GM18861 (cell line): ENCODE results near the gene DSE.

Experiments
- ATAC-seq: cut with Tn5 transposase; IDR thresholded peaks from one replicate; pipeline ENCODE4 v1.9.1; 2021; ENCODE audit not compliant: unreplicated experiment

Gene DSE

DNA sequence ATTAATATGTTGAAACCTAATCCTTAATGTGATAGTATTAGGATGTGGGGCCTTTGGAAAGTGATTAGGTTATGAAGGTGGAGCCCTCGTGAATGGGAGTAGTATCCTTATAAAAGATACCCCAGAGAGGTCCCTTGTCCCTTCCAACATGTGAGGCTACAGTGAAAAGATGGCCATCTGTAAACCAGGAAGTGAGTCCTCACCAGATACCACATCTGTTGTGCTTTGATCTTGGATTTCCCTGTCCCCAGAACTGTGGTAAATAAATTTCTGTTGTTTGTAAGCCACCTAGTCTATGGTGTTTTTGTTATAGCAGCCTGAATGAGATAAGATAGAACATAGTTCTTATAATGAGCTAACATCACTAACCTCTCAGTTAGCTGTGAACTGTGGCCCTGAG is 73.8 kb downstream of the DSE start:
- ATAC-seq: no peak

DNA sequence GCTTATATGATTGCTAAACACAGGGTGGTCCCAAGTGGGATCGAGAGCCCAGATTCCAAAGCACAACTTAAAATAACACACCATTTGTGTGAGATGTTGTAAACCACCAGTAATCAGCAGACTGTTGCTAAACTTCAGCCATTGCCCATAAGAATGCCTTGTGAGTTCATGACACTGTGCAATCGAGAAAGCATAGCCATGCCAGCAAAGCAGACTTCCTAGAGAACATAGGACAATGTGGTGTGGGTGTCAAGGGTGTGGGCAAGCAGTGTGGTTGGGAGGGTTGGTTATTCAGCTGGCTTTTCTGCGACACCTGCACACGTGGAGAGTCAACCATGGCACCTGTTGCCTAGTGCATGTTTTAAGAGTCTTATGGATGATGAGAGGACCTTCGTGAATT is 74.4 kb downstream of the DSE start:
- no peak for ATAC-seq

DNA sequence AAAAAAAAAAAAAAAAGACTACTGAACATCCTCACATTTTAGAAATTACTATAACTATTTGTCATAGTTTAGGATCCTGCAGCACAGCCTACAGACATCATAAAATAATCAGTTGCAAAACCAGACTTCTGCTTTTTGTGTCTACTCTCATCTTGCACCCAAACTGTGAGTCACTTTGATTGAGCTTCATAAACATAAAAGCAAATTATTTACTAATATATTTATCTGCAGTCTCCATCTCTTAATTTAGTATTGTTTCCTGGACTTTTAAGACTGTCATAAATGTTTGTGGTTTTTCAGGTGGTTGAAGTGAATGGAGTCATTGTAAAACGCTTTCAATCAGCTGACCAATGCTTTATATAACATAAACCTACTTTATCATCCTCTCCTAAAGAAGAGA is 75.7 kb downstream of the DSE start:
- ATAC-seq: no peak

DNA sequence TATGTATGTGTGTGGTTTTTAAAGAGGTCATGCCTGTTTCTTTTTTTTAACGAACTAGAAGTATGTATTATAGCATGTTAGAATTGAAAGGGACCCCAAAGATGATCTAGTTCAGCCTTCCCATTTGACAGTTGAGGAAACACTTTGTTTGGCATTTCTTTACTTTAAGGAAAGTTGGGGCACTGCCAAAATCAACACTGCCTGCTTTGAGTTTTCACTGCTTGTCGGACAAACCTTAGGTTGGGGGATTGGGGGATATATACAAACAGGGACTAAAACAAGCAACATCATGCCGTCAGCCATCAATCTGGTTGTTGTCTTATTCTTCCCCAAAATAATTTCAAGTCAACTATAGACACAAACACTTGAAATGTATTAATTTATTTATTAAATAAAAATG is 76.3 kb downstream of the DSE start:
- ATAC-seq: no peak

- ATAC-seq: no peak
Measured at GRCh38 chr6:116447496-116448011, 76.8 kb downstream of the DSE start.

- no peak for ATAC-seq
Measured at GRCh38 chr6:116449565-116449964, 78.8 kb downstream of the DSE start.

GRCh38 chr6:116450185-116450710 is 79.5 kb downstream of the DSE start:
- ATAC-seq: no peak

DNA sequence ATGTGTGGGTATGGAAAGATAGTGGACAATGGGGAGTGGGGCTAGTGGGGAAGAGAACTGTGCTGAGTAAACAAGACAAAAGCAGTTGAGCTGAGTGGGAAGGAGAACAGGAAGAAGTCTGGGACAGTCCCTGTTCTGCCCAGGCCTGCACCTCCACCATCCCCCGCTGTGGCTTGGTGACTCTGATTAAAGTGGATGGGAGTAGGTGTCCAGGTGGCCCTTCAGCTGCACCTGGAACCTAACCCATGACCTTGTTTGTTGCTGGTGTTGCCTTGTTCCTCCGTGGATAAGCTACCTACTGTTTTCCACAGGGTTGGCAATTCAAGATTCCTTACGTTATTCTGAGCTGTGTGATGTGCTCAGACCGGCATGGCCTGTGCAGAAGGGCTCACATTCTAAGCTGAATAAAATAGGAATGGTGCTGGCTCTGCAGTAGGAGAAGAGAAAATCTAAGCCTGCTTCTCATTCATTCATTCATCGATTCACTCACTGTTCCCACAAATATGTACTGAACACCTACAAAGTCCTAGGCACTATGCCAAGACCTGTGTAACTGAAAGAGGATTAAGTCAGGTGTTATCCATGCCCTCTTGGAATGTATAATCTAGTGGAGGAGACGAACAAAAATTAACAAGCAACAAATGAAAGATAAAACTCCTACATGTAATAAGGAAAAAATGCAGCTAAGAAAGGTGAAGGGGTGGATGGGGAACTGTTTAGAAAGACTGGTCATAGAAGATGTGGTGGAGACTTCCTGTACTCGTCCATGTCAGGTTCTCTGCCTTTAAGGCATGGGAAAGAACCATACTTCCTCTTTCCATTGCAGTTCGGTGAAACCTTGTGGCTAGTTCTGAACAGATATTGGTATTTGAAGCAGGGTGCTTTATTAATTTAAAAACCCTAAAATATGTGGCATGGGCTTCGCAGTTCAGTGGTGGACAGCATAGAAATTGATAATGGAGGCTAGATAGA is 80.3 kb downstream of the DSE start:
- peak; percentile 87 for ATAC-seq

DNA sequence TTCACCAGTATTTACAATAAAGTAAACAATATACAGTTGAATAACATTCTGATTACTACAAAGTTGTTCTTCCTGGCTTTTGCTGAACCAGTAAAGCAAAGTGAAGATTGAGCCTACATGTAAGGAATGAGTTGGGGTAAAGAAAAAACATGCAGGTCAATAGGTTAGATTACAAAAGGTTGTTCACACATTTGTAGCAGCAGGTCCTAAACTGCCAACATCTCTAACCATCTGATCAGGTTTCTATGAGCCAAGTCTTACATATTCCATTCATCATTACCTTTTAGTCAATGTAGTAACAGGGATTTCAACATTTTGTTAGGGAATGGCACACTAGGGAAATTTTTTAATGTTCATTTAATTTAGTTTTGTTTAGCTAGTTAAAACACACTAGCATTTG is 81.2 kb downstream of the DSE start:
- ATAC-seq: no peak

GRCh38 chr6:116452531-116452930 is 81.8 kb downstream of the DSE start:
- ATAC-seq: no peak

GRCh38 chr6:116456106-116456505 is 85.4 kb downstream of the DSE start:
- no peak for ATAC-seq

- no peak for ATAC-seq
Measured at GRCh38 chr6:116456927-116457326, 86.2 kb downstream of the DSE start.

DNA sequence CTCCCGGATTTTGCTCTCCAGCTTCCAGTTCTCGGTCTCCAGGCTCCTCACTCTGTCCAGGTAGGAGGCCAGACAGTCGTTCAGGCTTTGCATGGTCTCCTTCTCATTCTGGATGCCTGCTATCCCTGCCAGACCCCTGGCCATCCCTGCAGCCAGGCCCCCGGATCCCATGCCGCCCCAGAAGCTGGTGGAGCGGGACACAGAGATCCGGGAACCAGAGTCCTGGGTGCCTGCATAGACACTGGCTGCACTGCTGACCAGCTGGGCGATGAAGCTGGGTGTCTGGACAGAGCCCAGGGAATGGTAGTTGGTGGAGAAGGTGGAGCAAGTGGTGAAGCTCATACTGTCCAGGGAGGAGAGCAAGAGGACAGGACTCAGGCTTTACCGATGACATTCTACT is 87.5 kb downstream of the DSE start:
- ATAC-seq: no peak

GRCh38 chr6:116459927-116460326 is 89.2 kb downstream of the DSE start:
- no peak for ATAC-seq

DNA sequence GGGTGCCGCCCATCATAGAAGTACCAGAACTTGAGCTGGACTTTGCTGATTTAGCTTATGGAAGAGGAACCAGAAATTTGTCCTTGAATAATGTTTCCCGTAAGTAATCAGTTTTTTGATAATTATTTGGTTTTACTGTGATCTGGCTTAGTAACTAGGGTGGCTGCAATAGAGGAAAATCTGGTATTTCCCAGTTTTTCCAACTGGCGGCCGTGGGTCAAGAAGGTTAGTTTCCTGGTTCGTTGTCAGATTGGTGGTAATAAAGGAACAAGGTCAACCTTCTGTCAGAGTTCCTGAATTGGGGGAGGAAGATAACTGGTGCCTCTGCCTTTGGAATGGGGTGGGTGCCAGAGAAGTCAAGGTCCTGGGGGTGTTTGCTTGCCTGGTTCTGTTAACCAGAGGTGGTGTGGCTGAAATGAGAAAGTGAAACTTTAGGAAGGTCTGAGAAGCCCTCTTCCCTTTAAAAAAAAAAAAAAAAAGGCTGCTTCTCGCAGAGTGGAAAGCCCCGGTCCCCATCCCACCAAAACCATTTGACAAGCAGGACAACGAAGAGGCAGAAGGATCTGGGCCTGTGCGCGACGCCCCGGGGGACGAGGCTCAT is 90.7 kb downstream of the DSE start, which contains the start of gene CALHM6:
CALHM6 (plus strand) TSS at position 45 of the 601 bp plus-strand sequence; CDS start at position 600, 555 bp downstream.
- no peak for ATAC-seq

- peak; percentile 76 for ATAC-seq
Measured at GRCh38 chr6:116461932-116462885, 91.5 kb downstream of the DSE start.

DNA sequence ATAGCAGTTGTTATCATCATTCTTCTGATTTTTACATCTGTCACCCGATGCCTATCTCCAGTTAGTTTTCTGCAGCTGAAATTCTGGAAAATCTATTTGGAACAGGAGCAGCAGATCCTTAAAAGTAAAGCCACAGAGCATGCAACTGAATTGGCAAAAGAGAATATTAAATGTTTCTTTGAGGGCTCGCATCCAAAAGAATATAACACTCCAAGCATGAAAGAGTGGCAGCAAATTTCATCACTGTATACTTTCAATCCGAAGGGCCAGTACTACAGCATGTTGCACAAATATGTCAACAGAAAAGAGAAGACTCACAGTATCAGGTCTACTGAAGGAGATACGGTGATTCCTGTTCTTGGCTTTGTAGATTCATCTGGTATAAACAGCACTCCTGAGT is 92.6 kb downstream of the DSE start:
- ATAC-seq: no peak

- ATAC-seq: no peak
Measured at GRCh38 chr6:116465246-116465645, 94.5 kb downstream of the DSE start.

- no peak for ATAC-seq
Measured at GRCh38 chr6:116467096-116467495, 96.3 kb downstream of the DSE start.

GRCh38 chr6:116467514-116467913 is 96.8 kb downstream of the DSE start:
- ATAC-seq: no peak

DNA sequence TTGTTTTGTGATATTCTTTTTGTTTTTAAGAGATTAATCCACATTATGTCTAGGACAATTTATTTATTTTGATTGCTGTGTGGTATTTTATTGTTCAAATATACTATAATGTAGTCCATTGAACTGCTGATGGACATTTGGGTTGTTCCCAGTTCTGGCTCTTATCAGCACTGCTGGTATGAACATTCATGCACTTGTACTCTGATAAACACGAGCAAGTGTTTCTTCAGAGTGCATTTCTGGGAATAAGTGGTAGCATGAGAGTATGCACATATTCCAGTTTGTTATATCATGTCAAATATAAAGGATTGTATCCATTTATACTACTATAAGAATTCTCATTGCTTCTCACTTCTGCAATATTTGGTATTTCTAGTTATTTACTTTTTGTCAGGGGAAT is 97.5 kb downstream of the DSE start:
- ATAC-seq: no peak
